ENCODE measurements around the gene RBM7. TPM values are rescaled to one million over a fixed set of nuclear protein-coding genes. Genes with fewer than 3 reads are reported as not detected.

RBM7 gene
- total RNA-seq, 1 donor from 2014 or later, result 61.1 TPM

DNA sequence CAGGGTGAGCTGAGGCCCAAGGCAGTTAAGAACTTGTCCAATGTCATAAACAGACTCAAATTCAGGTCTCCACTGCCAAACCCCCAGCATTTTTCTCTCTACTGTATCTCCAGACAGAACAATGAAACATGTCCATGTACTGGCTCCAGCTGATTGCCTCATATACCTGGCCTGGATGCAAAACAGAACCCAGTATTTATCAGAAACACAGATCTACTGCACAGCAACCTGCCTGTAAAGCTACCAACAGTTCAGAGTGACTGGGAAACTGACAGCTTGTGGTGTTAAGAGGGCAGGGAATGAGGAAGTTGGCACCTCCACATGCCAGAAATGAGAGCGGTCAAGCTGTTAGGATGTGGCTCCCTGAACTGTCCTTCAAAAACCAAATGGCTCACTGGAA is 41.8 kb upstream of the RBM7 start:
- H3K4me3 ChIP-seq, result no peak overlapping the region
- DNase-seq (ENCODE audit: low spot score), result no peak
- TF ChIP-seq, protein P1, sequence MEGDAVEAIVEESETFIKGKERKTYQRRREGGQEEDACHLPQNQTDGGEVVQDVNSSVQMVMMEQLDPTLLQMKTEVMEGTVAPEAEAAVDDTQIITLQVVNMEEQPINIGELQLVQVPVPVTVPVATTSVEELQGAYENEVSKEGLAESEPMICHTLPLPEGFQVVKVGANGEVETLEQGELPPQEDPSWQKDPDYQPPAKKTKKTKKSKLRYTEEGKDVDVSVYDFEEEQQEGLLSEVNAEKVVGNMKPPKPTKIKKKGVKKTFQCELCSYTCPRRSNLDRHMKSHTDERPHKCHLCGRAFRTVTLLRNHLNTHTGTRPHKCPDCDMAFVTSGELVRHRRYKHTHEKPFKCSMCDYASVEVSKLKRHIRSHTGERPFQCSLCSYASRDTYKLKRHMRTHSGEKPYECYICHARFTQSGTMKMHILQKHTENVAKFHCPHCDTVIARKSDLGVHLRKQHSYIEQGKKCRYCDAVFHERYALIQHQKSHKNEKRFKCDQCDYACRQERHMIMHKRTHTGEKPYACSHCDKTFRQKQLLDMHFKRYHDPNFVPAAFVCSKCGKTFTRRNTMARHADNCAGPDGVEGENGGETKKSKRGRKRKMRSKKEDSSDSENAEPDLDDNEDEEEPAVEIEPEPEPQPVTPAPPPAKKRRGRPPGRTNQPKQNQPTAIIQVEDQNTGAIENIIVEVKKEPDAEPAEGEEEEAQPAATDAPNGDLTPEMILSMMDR (IDR thresholded peaks at IDR 0.05), result no peak
- TF ChIP-seq EZH2 (IDR thresholded peaks at IDR 0.05) (no peak), EZH2phosphoT487 (IDR thresholded peaks at IDR 0.05) (no peak)
- H3K9ac ChIP-seq, result no peak overlapping the region
- no peak overlapping the region for H2AFZ ChIP-seq (replicated peaks)
- H3K79me2 ChIP-seq (ENCODE audit: low read depth), result no peaks in the 10 kb centered on the region
- no peak overlapping the region for H3K27ac Mint-ChIP-seq
- H3F3A ChIP-seq (ENCODE audit: low read depth), result no peaks in the 10 kb centered on the region
- H3K4me2 ChIP-seq, result no peak overlapping the region
- no peaks in the 10 kb centered on the region for H3K36me3 Mint-ChIP-seq
- no peaks in the 10 kb centered on the region for H3K36me3 ChIP-seq
- no peaks in the 10 kb centered on the region for H3K4me1 Mint-ChIP-seq
- no peaks in the 10 kb centered on the region for H3K9me3 Mint-ChIP-seq
- H4K20me1 ChIP-seq (ENCODE audit: low read depth), result no peaks in the 10 kb centered on the region
- H3K27me3 Mint-ChIP-seq (ENCODE audit: insufficient read depth, low read depth), result no peaks in the 10 kb centered on the region
- H3K9me3 ChIP-seq (ENCODE audit: low read depth), result no peaks in the 10 kb centered on the region
- H3K4me3 Mint-ChIP-seq, result no peak overlapping the region
- no peak overlapping the region for H3K27ac ChIP-seq
- H3K27me3 ChIP-seq, result no peaks in the 10 kb centered on the region
- H3K4me1 ChIP-seq, result no peaks in the 10 kb centered on the region

DNA sequence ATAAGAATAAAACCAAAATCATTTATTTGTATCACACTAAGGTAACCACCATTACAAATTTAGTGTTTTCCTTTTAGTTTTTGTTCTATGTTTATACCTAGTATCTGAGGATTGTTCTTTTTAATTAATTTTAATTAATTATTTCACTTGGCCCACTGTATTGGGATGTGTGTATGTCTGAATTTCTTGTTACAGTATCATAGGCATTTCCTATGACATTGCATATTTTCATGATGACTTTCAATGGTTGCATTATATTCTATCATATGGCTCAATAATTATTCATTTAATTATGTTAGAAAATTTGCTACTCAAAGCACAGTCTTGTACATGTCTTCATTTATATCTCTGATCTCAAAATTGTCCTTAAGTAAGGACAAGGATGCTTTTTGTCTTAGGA is 41.1 kb upstream of the RBM7 start:
- Histone ChIP-seq H3K4me3 (no peak overlapping the region), H3K9me3 (ENCODE audit: low read depth) (no peaks in the 10 kb centered on the region), H3K27ac (no peak overlapping the region), H4K20me1 (ENCODE audit: low read depth) (no peaks in the 10 kb centered on the region), H3K4me1 (no peaks in the 10 kb centered on the region), H3F3A (ENCODE audit: low read depth) (no peaks in the 10 kb centered on the region), H3K4me2 (no peak overlapping the region), H3K27me3 (no peaks in the 10 kb centered on the region), H3K9ac (no peak overlapping the region), H3K36me3 (no peaks in the 10 kb centered on the region), H2AFZ (replicated peaks) (no peak overlapping the region), H3K79me2 (ENCODE audit: low read depth) (no peaks in the 10 kb centered on the region)
- no peak overlapping the region for H3K27ac Mint-ChIP-seq
- no peaks in the 10 kb centered on the region for H3K4me1 Mint-ChIP-seq
- no peaks in the 10 kb centered on the region for H3K9me3 Mint-ChIP-seq
- no peak for DNase-seq (ENCODE audit: low spot score)
- H3K4me3 Mint-ChIP-seq, result no peak overlapping the region
- no peak for TF ChIP-seq EZH2 (IDR thresholded peaks at IDR 0.05)
- TF ChIP-seq EZH2phosphoT487 (IDR thresholded peaks at IDR 0.05), result no peak
- TF ChIP-seq, protein P1 (IDR thresholded peaks at IDR 0.05), result no peak
- H3K27me3 Mint-ChIP-seq (ENCODE audit: insufficient read depth, low read depth), result no peaks in the 10 kb centered on the region
- no peaks in the 10 kb centered on the region for H3K36me3 Mint-ChIP-seq

DNA sequence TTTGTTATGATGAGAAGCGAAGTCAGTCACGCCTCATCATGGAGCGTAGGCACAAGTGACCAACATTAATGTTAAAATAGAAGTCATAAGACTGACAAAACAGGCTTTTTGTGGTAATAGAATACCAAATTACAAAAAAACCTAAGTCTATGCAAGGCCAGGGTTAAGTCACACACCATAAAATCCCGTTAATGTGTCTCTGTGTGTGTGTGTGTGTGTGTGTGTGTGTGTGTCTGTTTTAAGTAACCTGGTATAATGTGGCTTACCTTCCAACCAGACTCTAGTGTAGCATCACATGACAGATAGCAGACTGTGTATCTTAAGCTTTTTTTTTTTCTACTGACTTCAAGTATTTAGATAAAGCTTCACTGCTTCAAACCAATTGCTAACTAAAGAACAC is 38.1 kb upstream of the RBM7 start:
- H3K36me3 ChIP-seq, result no peaks in the 10 kb centered on the region
- H3K4me2 ChIP-seq, result no peak overlapping the region
- Mint-ChIP-seq H3K27me3 (ENCODE audit: insufficient read depth, low read depth) (no peaks in the 10 kb centered on the region), H3K36me3 (no peaks in the 10 kb centered on the region), H3K4me3 (no peak overlapping the region), H3K4me1 (no peaks in the 10 kb centered on the region), H3K9me3 (no peaks in the 10 kb centered on the region), H3K27ac (no peak overlapping the region)
- H3F3A ChIP-seq (ENCODE audit: low read depth), result no peaks in the 10 kb centered on the region
- H3K9me3 ChIP-seq (ENCODE audit: low read depth), result no peaks in the 10 kb centered on the region
- no peaks in the 10 kb centered on the region for H3K27me3 ChIP-seq
- no peak overlapping the region for H3K4me3 ChIP-seq
- DNase-seq (ENCODE audit: low spot score), result no peak
- no peaks in the 10 kb centered on the region for H3K79me2 ChIP-seq (ENCODE audit: low read depth)
- H3K4me1 ChIP-seq, result no peaks in the 10 kb centered on the region
- no peak overlapping the region for H3K9ac ChIP-seq
- H4K20me1 ChIP-seq (ENCODE audit: low read depth), result no peaks in the 10 kb centered on the region
- TF ChIP-seq EZH2phosphoT487 (IDR thresholded peaks at IDR 0.05) (no peak), EZH2 (IDR thresholded peaks at IDR 0.05) (no peak)
- TF ChIP-seq, protein P1 (IDR thresholded peaks at IDR 0.05), result no peak
- H3K27ac ChIP-seq, result no peak overlapping the region
- no peak overlapping the region for H2AFZ ChIP-seq (replicated peaks)
